ENCODE measurements around the gene PARP6.

PARP6 gene

GRCh38 chr15:72272213-72272996, at the start of gene PARP6:
Gene PARP6 (minus strand): TSS chr15:72272554. CDS start chr15:72267477, 5,077 bp downstream.
- peak; percentile 97 for DNase-seq (ENCODE audit: low read depth, low spot score)

GRCh38 chr15:72319985-72320671, 47.8 kb upstream of the PARP6 start, which contains the start of gene CELF6:
Gene CELF6 (minus strand): TSS chr15:72320157. CDS start chr15:72319874, 283 bp downstream.
- peak; percentile 15 for DNase-seq (ENCODE audit: low read depth, low spot score)

- DNase-seq (ENCODE audit: low read depth, low spot score) = peak; percentile 13
Observed at GRCh38 chr15:72319360-72319984, 47.1 kb upstream of the PARP6 start.

- DNase-seq (ENCODE audit: low read depth, low spot score) = no peak
Observed at GRCh38 chr15:72318408-72318942, 46.1 kb upstream of the PARP6 start.

- DNase-seq (ENCODE audit: low read depth, low spot score) = no peak
Observed at GRCh38 chr15:72315706-72316370, 43.5 kb upstream of the PARP6 start.

DNA sequence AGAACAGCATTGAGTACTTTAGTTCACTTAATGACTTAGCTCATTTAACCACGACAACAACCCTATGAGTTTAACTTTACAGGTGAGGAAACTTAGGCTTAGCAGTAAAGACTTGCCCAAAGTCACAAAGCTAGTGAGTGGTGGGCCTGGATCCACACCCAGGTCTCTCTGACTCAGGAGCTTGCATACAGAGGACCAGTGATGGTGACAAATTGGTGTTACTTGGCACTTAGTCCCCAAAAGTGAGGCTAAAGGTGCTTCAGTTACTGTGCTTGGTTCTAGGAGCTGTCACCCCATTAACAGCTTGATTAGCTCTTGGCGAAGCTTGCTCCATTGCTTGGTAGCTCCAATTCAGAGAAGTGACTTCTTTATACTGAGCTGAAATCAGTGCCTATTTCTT, 41.5 kb upstream of the PARP6 start:
- DNase-seq (ENCODE audit: low read depth, low spot score) = no peak

- DNase-seq (ENCODE audit: low read depth, low spot score) = no peak
Observed at GRCh38 chr15:72313448-72313840, 41.1 kb upstream of the PARP6 start.

DNA sequence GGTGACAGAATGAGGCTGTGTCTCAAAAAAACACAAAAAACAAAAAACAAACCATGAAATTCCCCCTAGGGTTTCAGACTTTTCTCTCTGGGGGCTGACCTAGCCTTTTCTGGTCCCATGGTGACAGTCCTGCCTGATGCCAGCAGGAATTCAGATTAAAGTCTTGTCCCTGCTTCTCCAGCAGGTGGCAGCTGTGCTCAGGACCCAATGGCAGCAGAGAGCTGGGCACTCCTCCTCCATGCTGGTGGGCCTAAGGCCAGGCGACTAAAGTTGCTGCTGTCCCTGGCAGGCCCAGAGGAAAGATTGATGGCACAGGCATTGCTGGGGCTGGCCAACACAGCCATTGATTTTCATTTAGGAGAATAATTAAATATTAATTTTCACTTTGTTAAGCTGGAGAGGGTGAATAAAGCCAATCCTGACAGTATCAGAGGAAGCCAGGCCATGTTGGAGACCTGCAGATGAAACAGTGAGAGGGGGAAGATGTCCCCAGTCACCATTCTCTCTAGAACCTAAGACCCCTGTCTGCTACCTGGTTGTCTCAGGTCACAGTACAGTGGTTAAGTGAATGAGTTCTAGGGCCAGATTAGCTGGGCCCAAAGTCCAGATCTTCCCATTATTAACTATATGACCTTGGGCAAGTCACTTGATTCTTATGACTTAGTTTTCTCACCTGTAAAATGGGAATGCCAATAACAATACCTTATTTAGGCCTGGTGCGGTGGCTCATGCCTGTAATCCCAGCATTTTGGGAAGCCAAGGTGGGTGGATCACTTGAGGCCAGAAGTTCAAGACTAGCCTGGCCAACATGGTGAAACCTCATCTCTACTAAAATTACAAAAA, 40.5 kb upstream of the PARP6 start:
- no peak for DNase-seq (ENCODE audit: low read depth, low spot score)

DNA sequence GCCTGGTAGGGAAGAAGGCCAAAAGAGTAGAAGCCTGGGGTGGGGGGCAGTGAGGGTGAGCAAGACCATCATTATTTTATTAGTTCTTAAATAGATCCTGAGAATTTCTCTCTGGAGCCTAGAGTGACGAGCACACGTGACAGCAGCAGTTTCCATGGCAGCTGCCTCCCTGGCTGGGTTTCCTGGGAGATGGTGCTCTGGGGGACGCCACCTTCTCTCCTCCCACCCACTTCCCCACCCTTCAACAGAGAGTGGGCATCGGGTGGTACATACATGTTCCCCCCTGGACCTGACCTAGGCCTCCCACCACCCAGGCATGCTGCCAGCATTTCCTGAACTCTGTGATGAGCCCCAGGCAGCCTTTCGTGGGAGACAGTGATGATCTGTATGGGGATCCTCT, 34.7 kb upstream of the PARP6 start:
- no peak for DNase-seq (ENCODE audit: low read depth, low spot score)

GRCh38 chr15:72306211-72306785, 33.9 kb upstream of the PARP6 start:
- no peak for DNase-seq (ENCODE audit: low read depth, low spot score)

DNA sequence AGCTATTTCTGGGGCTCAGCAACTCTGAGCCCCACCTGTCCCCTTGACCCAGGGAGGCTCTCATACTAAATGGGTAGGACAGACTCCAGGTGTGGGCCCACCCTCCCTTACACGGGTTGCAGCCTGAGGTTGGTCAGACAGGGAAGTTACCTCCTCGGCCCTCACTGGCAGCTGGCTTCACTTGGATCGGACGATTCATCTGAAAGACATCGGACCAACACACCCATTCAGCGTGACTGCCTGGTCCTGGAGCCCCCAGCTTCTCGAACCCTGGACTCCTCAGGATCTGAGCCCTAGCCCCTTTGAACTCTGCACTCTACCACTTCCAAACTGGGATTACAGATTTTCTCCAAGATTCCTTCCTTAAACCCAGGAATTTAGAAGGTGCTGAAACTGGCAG, 32.2 kb upstream of the PARP6 start:
- no peak for DNase-seq (ENCODE audit: low read depth, low spot score)

DNA sequence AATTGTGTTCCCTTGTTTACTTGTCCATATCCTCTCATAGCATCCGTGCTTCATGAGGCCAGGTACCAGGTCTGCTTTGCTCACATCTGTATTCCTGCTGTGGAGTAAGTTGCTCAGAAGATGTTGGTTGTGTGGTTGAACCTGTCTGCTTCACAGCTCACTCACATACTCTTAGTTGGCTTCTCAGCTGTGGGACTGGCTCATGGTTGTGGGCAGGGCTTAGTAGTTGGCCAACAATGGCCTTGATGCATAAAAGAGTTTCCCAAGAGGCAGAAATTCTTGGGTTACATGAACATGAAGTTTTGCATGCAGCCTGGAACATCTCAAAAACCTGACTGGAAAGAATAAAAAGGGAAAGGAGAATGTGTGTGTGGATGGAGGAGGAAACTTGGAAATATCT, 30.6 kb upstream of the PARP6 start:
- no peak for DNase-seq (ENCODE audit: low read depth, low spot score)

DNA sequence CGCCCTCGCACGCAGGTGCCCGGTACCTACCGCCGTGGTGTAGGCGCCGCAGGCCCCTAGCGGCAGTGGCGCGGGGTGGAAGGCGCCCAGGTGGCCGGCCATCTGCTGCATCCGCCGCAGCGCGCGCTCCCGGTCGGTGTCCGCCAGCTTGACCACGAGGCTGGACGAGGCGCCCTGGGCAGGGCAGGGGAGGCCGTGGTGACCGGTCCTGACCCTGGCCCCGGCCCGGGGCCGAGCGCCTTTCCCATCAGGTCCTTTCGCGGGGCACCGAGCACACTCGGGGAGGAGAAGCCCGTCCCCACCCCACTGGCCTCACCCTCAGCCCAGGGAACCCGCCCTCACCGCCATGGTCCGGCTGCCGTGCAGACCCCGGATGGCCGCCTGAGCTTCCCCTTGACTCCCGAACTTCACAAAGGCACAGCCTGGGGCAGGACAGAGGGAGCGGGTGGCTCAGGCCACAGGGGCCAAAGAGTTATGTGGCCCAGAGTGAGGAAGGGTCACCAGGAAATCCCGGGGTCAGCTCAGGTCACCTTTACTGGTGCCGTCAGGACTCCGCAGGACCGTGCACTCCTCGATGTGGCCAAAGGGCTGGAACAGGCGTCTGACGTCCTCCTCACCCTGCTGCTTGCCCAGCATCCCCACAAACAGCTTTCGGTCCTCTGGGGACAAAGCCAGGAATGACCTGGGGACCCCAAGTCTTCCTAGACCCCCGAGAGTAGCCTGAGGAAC, 17.4 kb upstream of the PARP6 start:
- no peak for DNase-seq (ENCODE audit: low read depth, low spot score)

DNA sequence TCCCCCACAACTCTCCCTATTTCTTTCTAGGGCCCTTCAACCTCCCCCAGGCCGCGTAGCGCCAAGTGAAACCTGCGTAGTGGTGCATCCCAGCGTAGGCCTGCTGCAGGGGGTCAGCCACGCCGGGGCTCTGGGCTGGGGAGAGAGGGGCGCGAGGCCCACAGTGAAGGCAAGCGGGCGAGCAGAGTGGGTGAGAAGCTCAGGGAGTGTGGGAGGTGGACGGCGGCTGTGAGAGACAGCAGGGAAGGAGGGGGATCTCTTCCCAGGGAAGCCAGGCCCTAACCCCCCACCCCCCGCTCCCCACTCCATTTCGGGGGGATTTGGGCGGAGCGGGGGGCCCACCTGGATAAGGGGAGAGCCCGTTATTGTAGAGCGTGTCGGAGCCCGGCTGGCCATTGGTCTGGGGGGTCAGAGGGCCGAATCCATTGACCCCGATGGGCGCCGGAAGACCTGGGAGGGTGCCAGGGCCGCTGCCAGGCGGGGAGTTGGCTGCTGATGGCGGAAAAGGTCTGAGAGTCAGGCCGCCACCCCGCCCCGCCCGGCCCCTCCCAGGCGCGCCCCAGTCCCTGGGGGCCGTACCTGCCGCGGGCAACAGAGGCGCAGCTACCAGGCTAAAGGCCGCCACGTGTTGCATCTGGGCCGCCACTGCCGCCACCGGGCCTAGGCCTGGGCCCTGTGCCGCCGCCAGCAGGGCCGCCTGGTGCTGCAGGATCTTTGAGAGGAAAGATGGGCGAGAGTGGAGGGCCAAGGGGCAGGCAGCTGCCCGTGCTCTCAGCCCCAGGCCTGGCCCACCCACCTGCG, 16.6 kb upstream of the PARP6 start:
- no peak for DNase-seq (ENCODE audit: low read depth, low spot score)

GRCh38 chr15:72285927-72286516, 13.7 kb upstream of the PARP6 start:
- DNase-seq (ENCODE audit: low read depth, low spot score) = no peak

GRCh38 chr15:72285402-72285801, 13.0 kb upstream of the PARP6 start:
- DNase-seq (ENCODE audit: low read depth, low spot score) = no peak

DNA sequence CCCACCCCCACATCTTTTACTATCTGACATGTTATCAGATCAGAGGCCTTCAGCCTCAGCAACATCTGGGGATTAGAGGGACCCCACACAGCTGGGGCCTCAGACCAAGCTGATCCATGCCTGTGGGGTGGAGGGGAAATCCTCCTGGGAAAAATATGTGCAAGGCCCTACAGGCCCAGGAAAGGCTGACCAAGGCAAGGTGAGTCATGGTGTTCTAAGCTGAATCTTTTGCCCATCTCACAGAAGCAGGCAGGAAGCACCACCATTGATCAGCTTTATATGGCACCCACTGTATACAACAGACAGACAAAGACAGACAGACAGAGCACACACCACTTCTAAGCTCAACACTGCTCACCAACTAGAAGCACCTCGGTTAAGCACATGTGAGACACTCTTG, 12.4 kb upstream of the PARP6 start:
- no peak for DNase-seq (ENCODE audit: low read depth, low spot score)

- DNase-seq (ENCODE audit: low read depth, low spot score) = no peak
Observed at GRCh38 chr15:72281713-72282112, 9.4 kb upstream of the PARP6 start.

GRCh38 chr15:72280751-72281150, 8.4 kb upstream of the PARP6 start:
- no peak for DNase-seq (ENCODE audit: low read depth, low spot score)

Data from brain pericyte (primary cell).